HG03280 (cell line): ENCODE data around the gene GASK1A.

Source experiments
- ATAC-seq: cut with Tn5 transposase; IDR thresholded peaks from one replicate; pipeline ENCODE4 v1.9.1; 2021; ENCODE audit warnings: mild to moderate bottlenecking, moderate library complexity; ENCODE audit not compliant: unreplicated experiment

The GASK1A gene

GRCh38 chr3:43012174-43012573 lies 33.1 kb downstream of the GASK1A start:
- ATAC-seq = no peak

GRCh38 chr3:43013256-43013655 lies 34.1 kb downstream of the GASK1A start:
- no peak for ATAC-seq

GRCh38 chr3:43013743-43014155 lies 34.6 kb downstream of the GASK1A start:
- no peak for ATAC-seq

- ATAC-seq = no peak
Measured at GRCh38 chr3:43014241-43014640, 35.1 kb downstream of the GASK1A start.

- no peak for ATAC-seq
Measured at GRCh38 chr3:43014956-43015355, 35.8 kb downstream of the GASK1A start.

GRCh38 chr3:43015572-43015971 lies 36.5 kb downstream of the GASK1A start:
- ATAC-seq = no peak

- ATAC-seq = no peak
Measured at GRCh38 chr3:43015991-43016865, 37.1 kb downstream of the GASK1A start.

GRCh38 chr3:43017004-43017403 lies 37.9 kb downstream of the GASK1A start:
- no peak for ATAC-seq

GRCh38 chr3:43017593-43018195 lies 38.6 kb downstream of the GASK1A start:
- no peak for ATAC-seq

GRCh38 chr3:43018246-43018645 lies 39.1 kb downstream of the GASK1A start:
- ATAC-seq = no peak

- no peak for ATAC-seq
Measured at GRCh38 chr3:43019006-43019809, 40.1 kb downstream of the GASK1A start.

GRCh38 chr3:43019826-43020225 lies 40.7 kb downstream of the GASK1A start:
- ATAC-seq = no peak

GRCh38 chr3:43021186-43021585 lies 42.1 kb downstream of the GASK1A start:
- ATAC-seq = no peak

GRCh38 chr3:43022121-43022520 lies 43.0 kb downstream of the GASK1A start:
- no peak for ATAC-seq

- ATAC-seq = no peak
Measured at GRCh38 chr3:43023066-43023465, 44.0 kb downstream of the GASK1A start.

- no peak for ATAC-seq
Measured at GRCh38 chr3:43023746-43024145, 44.6 kb downstream of the GASK1A start.

- ATAC-seq = no peak
Measured at GRCh38 chr3:43024181-43024885, 45.2 kb downstream of the GASK1A start.

- no peak for ATAC-seq
Measured at GRCh38 chr3:43025423-43025822, 46.3 kb downstream of the GASK1A start.

GRCh38 chr3:43028001-43028400 lies 48.9 kb downstream of the GASK1A start:
- no peak for ATAC-seq

GRCh38 chr3:43028678-43029490 lies 49.8 kb downstream of the GASK1A start:
- ATAC-seq = no peak
